Keratinocyte (primary cell): ENCODE results near the gene MDGA2. TPM values are rescaled to one million over a fixed set of nuclear protein-coding genes. Genes with fewer than 3 reads are reported as not detected.

Source experiments
- DNase-seq: peaks from one replicate; pipeline ENCODE4 v3.0.0-alpha.2; 2011; ENCODE audit warnings: low read depth, missing footprints, low spot score
- FAIRE-seq: peaks from 2 replicates; lab custom pipeline; 2011; peaks lifted over from hg19 to GRCh38; lab: Jason Lieb, UNC
- H2AFZ ChIP-seq: 2 replicates; pipeline ENCODE4 v1.6.0; 2012; ENCODE audit warnings: low read length, control low read depth, inconsistent platforms; ENCODE audit not compliant: control insufficient read depth
- H3K27ac ChIP-seq: 2 replicates; pipeline ENCODE4 v1.5.1; 2011; ENCODE audit warnings: low read length; ENCODE audit not compliant: control insufficient read depth, insufficient read depth
- H3K27me3 ChIP-seq: 3 replicates; pipeline ENCODE4 v1.6.0; 2011; ENCODE audit warnings: low read length; ENCODE audit not compliant: control insufficient read depth, insufficient read depth; ENCODE audit errors: extremely low read depth
- H3K36me3 ChIP-seq, 2 experiments: 2 replicates in 1 of 2; 3 replicates in 1 of 2; pipeline ENCODE4 v1.5.1; 2011; ENCODE audit warnings: low read length in 2 of 2, mild to moderate bottlenecking in 1 of 2; ENCODE audit not compliant: control insufficient read depth in 2 of 2, insufficient read depth in 2 of 2; ENCODE audit errors: extremely low read depth in 1 of 2
- H3K4me1 ChIP-seq: 3 replicates; pipeline ENCODE4 v1.5.1; 2011; ENCODE audit warnings: low read length; ENCODE audit not compliant: control insufficient read depth, insufficient read depth; ENCODE audit errors: extremely low read depth
- H3K4me2 ChIP-seq: 3 replicates; pipeline ENCODE4 v1.6.0; 2011; ENCODE audit warnings: low read depth, low read length; ENCODE audit not compliant: control insufficient read depth, insufficient read depth; ENCODE audit errors: extremely low read depth
- H3K4me3 ChIP-seq, 3 experiments: fragments of 200-600 bp in 1 of 3; sonication (generic) in 1 of 3; 2 replicates in 2 of 3; 3 replicates in 1 of 3; pipeline ENCODE4 v1.5.1; 2011 to 2016; ENCODE audit warnings: low read length in 3 of 3, mild to moderate bottlenecking in 3 of 3, control low read depth in 2 of 3, inconsistent platforms in 1 of 3, low read depth in 1 of 3, mixed read lengths in 1 of 3, mixed run types in 1 of 3, moderate library complexity in 1 of 3; ENCODE audit not compliant: control insufficient read depth in 2 of 3, insufficient read depth in 2 of 3; ENCODE audit errors: extremely low read depth in 1 of 3
- H3K79me2 ChIP-seq: 2 replicates; pipeline ENCODE4 v1.6.0; 2012; ENCODE audit warnings: low read length; ENCODE audit not compliant: control insufficient read depth, insufficient read depth
- H3K9ac ChIP-seq: 3 replicates; pipeline ENCODE4 v1.6.0; 2011; ENCODE audit warnings: low read length; ENCODE audit not compliant: control insufficient read depth, insufficient read depth; ENCODE audit errors: extremely low read depth
- H3K9me1 ChIP-seq: 3 replicates; pipeline ENCODE4 v1.6.0; 2011; ENCODE audit warnings: low read length; ENCODE audit not compliant: control insufficient read depth, insufficient read depth; ENCODE audit errors: extremely low read depth
- H3K9me3 ChIP-seq: 2 replicates; pipeline ENCODE4 v1.5.1; 2012; ENCODE audit warnings: low read depth, low read length; ENCODE audit not compliant: control insufficient read depth
- H4K20me1 ChIP-seq: 3 replicates; pipeline ENCODE4 v1.6.0; 2011; ENCODE audit warnings: low read length; ENCODE audit not compliant: control insufficient read depth, insufficient read depth; ENCODE audit errors: extremely low read depth
- CTCF ChIP-seq, 3 experiments: IDR thresholded peaks in 1 of 3; conservative IDR thresholded peaks in 1 of 3; optimal IDR thresholded peaks in 1 of 3; 2 replicates in 2 of 3; 3 replicates in 1 of 3; pipeline versions ENCODE3 to v1.5.1; 2011; ENCODE audit warnings: low read length in 3 of 3, mild to moderate bottlenecking in 3 of 3, moderate library complexity in 2 of 3, control low read depth in 1 of 3, inconsistent platforms in 1 of 3; ENCODE audit not compliant: insufficient read depth in 2 of 3; ENCODE audit errors: extremely low read depth in 1 of 3
- EZH2 ChIP-seq: IDR thresholded peaks from one replicate; pipeline ENCODE4 v1.6.1; 2012; ENCODE audit warnings: inconsistent platforms, mild to moderate bottlenecking, low read length, moderate library complexity
- dilution Hi-C: fragments of 300-500 bp; cut with MboI; formaldehyde crosslinking; loops from one replicate; pipeline ENCODE4 v1.7.0; 2020; ENCODE audit warnings: low sequenced_read_pairs; ENCODE audit not compliant: extremely low pct_ligation_motif_present
- polyA plus RNA-seq, 5 experiments: library from polyadenylated mRNA; depleted of rRNA in 3 of 5; stranded (reverse) in 3 of 5; stranded (forward) in 1 of 5; unstranded in 1 of 5; fragments of >200 nt; gene quantifications; 1 replicate in 1 of 5; 2 replicates in 3 of 5; 3 replicates in 1 of 5; pipeline versions ENCODE4 v1.2.1 to v1.2.3, GENCODE V29; 2011 to 2012; ENCODE audit warnings: missing spikeins in 2 of 5, low read depth in 1 of 5, low replicate concordance in 1 of 5

The MDGA2 gene
- polyA plus RNA-seq, 1 donor (not counting 4 experiments of a cell fraction or from before 2014, with no cell fraction given) = not detected

- H2AFZ ChIP-seq = no peak overlapping the region
- H3K36me3 ChIP-seq = no peaks in the 10 kb centered on the region
- no peak overlapping the region for H3K27ac ChIP-seq
- no peaks in the 10 kb centered on the region for H3K27me3 ChIP-seq
- dilution Hi-C loops = no loop called here
- H3K4me1 ChIP-seq = no peaks in the 10 kb centered on the region
- H3K79me2 ChIP-seq = no peaks in the 10 kb centered on the region
- H4K20me1 ChIP-seq = no peaks in the 10 kb centered on the region
- no peak overlapping the region for H3K4me3 ChIP-seq
- H3K9ac ChIP-seq = no peak overlapping the region
- DNase-seq (no peak), FAIRE-seq (no peak)
- TF ChIP-seq CTCF (optimal IDR thresholded peaks at IDR 0.05 in 1 of 3, IDR thresholded peaks at IDR 0.05 in 1 of 3, conservative IDR thresholded peaks at IDR 0.05 in 1 of 3; ENCODE audit: extremely low read depth in 1 of 3, insufficient read depth in 2 of 3, low read length in 3 of 3) = no peak
- no peak for TF ChIP-seq EZH2
- no peak overlapping the region for H3K4me2 ChIP-seq
- no peaks in the 10 kb centered on the region for H3K9me3 ChIP-seq
- no peaks in the 10 kb centered on the region for H3K9me1 ChIP-seq
Measured at GRCh38 chr14:47411523-47411922, 263.9 kb downstream of the MDGA2 start.

GRCh38 chr14:47392326-47392725 lies 283.1 kb downstream of the MDGA2 start:
- TF ChIP-seq EZH2 (no peak), CTCF (optimal IDR thresholded peaks at IDR 0.05 in 1 of 3, IDR thresholded peaks at IDR 0.05 in 1 of 3, conservative IDR thresholded peaks at IDR 0.05 in 1 of 3; ENCODE audit: extremely low read depth in 1 of 3, insufficient read depth in 2 of 3, low read length in 3 of 3) (no peak)
- no peaks in the 10 kb centered on the region for H3K9me1 ChIP-seq
- H3K79me2 ChIP-seq = no peaks in the 10 kb centered on the region
- FAIRE-seq (no peak), DNase-seq (no peak)
- no peaks in the 10 kb centered on the region for H3K27me3 ChIP-seq
- no peaks in the 10 kb centered on the region for H3K9me3 ChIP-seq
- no peaks in the 10 kb centered on the region for H3K4me1 ChIP-seq
- H3K4me3 ChIP-seq = no peak overlapping the region
- H3K4me2 ChIP-seq = no peak overlapping the region
- no peak overlapping the region for H3K27ac ChIP-seq
- dilution Hi-C loops = no loop called here
- no peak overlapping the region for H3K9ac ChIP-seq
- H2AFZ ChIP-seq = no peak overlapping the region
- no peaks in the 10 kb centered on the region for H4K20me1 ChIP-seq
- no peaks in the 10 kb centered on the region for H3K36me3 ChIP-seq
